Peyer's patch (tissue), 4 donors: ENCODE results near the gene CDRT4. TPM values are rescaled to one million over a fixed set of nuclear protein-coding genes. Genes with fewer than 3 reads are reported as not detected.

Experiments used
- DNase-seq, 3 donors: peaks; one replicate each; pipeline ENCODE4 v3.0.0-alpha.2; 2017 to 2019
- H3K27ac ChIP-seq, 4 donors: fragments of 200-600 bp; sonication (generic); one replicate each; pipeline ENCODE4 v1.5.1; 2016 to 2019
- H3K27me3 ChIP-seq, 2 donors: fragments of 200-600 bp; sonication (generic); one replicate each; pipeline ENCODE4 v1.5.1; 2019
- H3K36me3 ChIP-seq, 3 donors: fragments of 200-600 bp; sonication (generic); one replicate each; pipeline ENCODE4 v1.5.1; 2016 to 2019
- H3K4me1 ChIP-seq, 4 donors: fragments of 200-600 bp; sonication (generic); one replicate each; pipeline ENCODE4 v1.5.1; 2016 to 2019
- H3K4me3 ChIP-seq, 4 donors: fragments of 200-600 bp; sonication (generic); 1 replicate in 3 of 4; 2 replicates in 1 of 4; pipeline ENCODE4 v1.5.1; 2016 to 2019; ENCODE audit warnings: mild to moderate bottlenecking in 1 of 4
- H3K9me3 ChIP-seq, 4 donors: fragments of 200-600 bp; sonication (generic); one replicate each; pipeline ENCODE4 v1.5.1; 2016 to 2019; ENCODE audit warnings: mild to moderate bottlenecking in 1 of 4
- POLR2A ChIP-seq, 2 donors: fragments of 450-650 bp; IDR thresholded peaks; one replicate each; pipeline ENCODE4 v1.5.1; 2017; ENCODE audit warnings: antibody characterized with exemption in 2 of 2, mild to moderate bottlenecking in 2 of 2, moderate library complexity in 2 of 2
- total RNA-seq, 4 donors: library from RNA; depleted of rRNA; stranded (reverse); fragments of >200 nt; gene quantifications; one replicate each; pipeline ENCODE4 v1.1.0, GENCODE V29; 2016
- TF ChIP-seq, protein P1 (sequence below), 6 experiments: fragments of 450-650 bp in 4 of 6; fragments of 200-600 bp in 2 of 6; sonication (generic) in 1 of 6; IDR thresholded peaks; one replicate each; pipeline ENCODE4 v1.5.1; 2017 to 2019; ENCODE audit warnings: antibody characterized with exemption in 6 of 6, mild to moderate bottlenecking in 3 of 6, moderate library complexity in 1 of 6

CDRT4 gene
- total RNA-seq, 4 donors from 2014 or later: 17.9 to 28.5 (median 26.4) TPM; not detected in 1

- no peaks in the 10 kb centered on the region for H3K36me3 ChIP-seq
- TF ChIP-seq POLR2A (IDR thresholded peaks at IDR 0.05): no peak
- TF ChIP-seq, protein P1, sequence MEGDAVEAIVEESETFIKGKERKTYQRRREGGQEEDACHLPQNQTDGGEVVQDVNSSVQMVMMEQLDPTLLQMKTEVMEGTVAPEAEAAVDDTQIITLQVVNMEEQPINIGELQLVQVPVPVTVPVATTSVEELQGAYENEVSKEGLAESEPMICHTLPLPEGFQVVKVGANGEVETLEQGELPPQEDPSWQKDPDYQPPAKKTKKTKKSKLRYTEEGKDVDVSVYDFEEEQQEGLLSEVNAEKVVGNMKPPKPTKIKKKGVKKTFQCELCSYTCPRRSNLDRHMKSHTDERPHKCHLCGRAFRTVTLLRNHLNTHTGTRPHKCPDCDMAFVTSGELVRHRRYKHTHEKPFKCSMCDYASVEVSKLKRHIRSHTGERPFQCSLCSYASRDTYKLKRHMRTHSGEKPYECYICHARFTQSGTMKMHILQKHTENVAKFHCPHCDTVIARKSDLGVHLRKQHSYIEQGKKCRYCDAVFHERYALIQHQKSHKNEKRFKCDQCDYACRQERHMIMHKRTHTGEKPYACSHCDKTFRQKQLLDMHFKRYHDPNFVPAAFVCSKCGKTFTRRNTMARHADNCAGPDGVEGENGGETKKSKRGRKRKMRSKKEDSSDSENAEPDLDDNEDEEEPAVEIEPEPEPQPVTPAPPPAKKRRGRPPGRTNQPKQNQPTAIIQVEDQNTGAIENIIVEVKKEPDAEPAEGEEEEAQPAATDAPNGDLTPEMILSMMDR (IDR thresholded peaks at IDR 0.05): no peak
- no peak for DNase-seq
- peaks cover 0 to 4% (median 2%) of the 10 kb centered on the region in 4 donors for H3K4me1 ChIP-seq
- no peak overlapping the region for H3K4me3 ChIP-seq
- no peak overlapping the region for H3K27ac ChIP-seq
- no peaks in the 10 kb centered on the region for H3K9me3 ChIP-seq
- no peaks in the 10 kb centered on the region for H3K27me3 ChIP-seq
Observed at GRCh38 chr17:15501282-15501681, 33.9 kb upstream of the CDRT4 start.

GRCh38 chr17:15498107-15498506, 30.7 kb upstream of the CDRT4 start:
- Histone ChIP-seq H3K27me3 (no peaks in the 10 kb centered on the region), H3K4me3 (no peak overlapping the region), H3K4me1 (peaks cover 0 to 3% (median 1%) of the 10 kb centered on the region in 4 donors), H3K27ac (no peak overlapping the region), H3K36me3 (no peaks in the 10 kb centered on the region), H3K9me3 (no peaks in the 10 kb centered on the region)
- TF ChIP-seq POLR2A (IDR thresholded peaks at IDR 0.05): no peak
- TF ChIP-seq, protein P1 (IDR thresholded peaks at IDR 0.05): no peak
- no peak for DNase-seq

DNA sequence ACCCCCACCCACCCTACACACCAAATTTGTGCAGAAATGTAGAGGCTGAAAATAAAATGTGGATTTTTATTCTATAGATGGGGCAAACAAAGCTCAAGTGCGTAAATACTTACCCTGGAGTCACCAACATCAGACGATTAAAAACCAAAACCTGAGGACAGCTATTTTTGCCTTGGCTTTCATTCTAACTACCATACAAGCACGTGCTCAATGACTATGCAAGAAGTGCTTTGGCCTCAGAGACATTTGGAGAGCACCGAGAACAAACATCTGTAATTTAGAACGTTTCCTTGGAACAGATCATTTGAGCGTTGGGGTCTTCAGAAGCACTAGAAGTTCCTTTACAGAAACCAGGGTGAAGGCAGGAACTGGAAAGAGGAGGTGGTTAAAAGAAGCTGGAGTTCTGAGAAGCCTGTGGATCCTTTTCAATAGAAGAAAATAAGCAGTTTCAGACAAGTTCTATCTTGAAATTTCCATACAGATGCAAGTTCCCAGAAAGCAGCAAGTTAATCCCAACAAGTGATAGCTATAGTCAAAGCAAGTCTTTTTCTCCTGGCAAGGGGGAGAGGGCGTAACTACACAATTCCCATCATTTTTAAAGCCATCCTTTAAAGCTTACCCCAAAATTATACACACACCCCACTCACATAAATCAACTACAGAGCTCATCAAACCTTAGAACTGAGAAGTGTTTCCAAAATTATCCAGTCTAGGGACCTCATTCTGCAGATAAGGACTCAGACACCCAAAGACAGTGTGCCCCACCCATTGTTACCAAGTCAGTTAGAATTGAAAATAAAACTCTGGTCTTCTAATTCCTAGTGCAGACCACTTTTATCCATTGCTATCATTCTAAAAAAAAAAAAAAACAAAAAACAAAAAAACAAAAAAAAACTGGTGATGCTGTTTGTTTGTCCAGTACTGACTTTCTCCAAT, 29.6 kb upstream of the CDRT4 start:
- H3K4me1 ChIP-seq: no peaks in the 10 kb centered on the region
- no peak for DNase-seq
- H3K36me3 ChIP-seq: no peaks in the 10 kb centered on the region
- H3K9me3 ChIP-seq: no peaks in the 10 kb centered on the region
- no peak overlapping the region for H3K27ac ChIP-seq
- no peak overlapping the region for H3K4me3 ChIP-seq
- no peaks in the 10 kb centered on the region for H3K27me3 ChIP-seq
- TF ChIP-seq POLR2A (IDR thresholded peaks at IDR 0.05): no peak
- TF ChIP-seq, protein P1 (IDR thresholded peaks at IDR 0.05): no peak

DNA sequence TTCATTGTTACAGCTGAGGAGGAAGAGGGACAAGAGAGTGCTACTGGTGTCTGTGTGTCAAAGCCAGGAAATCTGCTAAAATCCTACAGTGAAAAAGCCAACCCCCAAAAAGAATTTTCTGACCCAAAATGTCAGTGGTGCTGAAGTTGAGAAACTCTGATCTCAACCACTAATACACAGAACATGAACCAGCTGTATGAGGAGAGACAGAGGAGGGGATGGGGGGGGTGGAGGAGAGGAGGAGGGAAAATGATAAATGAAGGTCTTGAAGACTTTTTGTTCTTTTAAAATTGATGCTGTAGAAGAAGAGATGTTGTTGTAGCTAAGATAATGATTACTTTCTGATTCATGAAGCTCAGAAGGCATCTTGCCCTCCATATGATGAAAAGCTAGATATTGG, 27.4 kb upstream of the CDRT4 start:
- Histone ChIP-seq H3K4me3 (no peak overlapping the region), H3K36me3 (no peaks in the 10 kb centered on the region), H3K27me3 (no peaks in the 10 kb centered on the region), H3K4me1 (peaks cover 0 to 4% (median 0%) of the 10 kb centered on the region in 4 donors), H3K9me3 (no peaks in the 10 kb centered on the region), H3K27ac (no peak overlapping the region)
- TF ChIP-seq, protein P1 (IDR thresholded peaks at IDR 0.05): no peak
- no peak for TF ChIP-seq POLR2A (IDR thresholded peaks at IDR 0.05)
- DNase-seq: no peak

DNA sequence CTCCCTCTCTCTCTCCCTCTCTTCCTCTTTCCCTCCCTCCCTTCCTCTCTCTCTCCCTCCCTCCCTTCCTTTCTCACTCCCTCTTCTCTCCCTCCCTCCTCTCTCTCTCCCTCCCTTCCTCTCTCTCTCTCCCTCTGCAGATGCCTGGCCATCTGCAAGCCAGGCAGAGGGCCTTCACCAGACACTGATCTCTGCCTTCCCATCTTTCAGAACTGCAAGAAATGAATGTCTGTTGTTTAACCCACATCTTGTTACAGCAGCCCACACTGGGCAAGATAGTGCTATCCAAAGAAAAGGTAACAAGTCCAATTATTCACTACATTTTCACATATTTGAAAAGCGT, 26.2 kb upstream of the CDRT4 start:
- no peaks in the 10 kb centered on the region for H3K27me3 ChIP-seq
- H3K27ac ChIP-seq: no peak overlapping the region
- DNase-seq: no peak
- no peak overlapping the region for H3K4me3 ChIP-seq
- H3K9me3 ChIP-seq: no peaks in the 10 kb centered on the region
- H3K4me1 ChIP-seq: peaks cover 0 to 4% (median 0%) of the 10 kb centered on the region in 4 donors
- TF ChIP-seq POLR2A (IDR thresholded peaks at IDR 0.05): no peak
- TF ChIP-seq, protein P1 (IDR thresholded peaks at IDR 0.05): no peak
- H3K36me3 ChIP-seq: no peaks in the 10 kb centered on the region
